GM12892 (cell line): Measurements from ENCODE around the gene GRIA1.

Experiments used
- POLR2A ChIP-seq: IDR thresholded peaks from 2 replicates; pipeline ENCODE4 v1.6.1; 2011; ENCODE audit warnings: low read depth, low read length, control low read depth
- POLR2AphosphoS5 ChIP-seq: IDR thresholded peaks from 2 replicates; pipeline ENCODE4 v1.6.1; 2011; ENCODE audit warnings: low read depth, low read length, control low read depth
- TAF1 ChIP-seq: IDR thresholded peaks from 2 replicates; pipeline ENCODE4 v1.6.1; 2011; ENCODE audit warnings: low read depth, mild to moderate bottlenecking, control low read depth, low read length, borderline replicate concordance

- TF ChIP-seq POLR2A (no peak), POLR2AphosphoS5 (no peak), TAF1 (no peak)
Measured at GRCh38 chr5:153491856-153492255, 1.4 kb downstream of the GRIA1 start.
